Activated B cell treated with CpG ODN at 0.5 μM for 24 hours (primary cell): ENCODE data around the gene TAB3. TPM values are rescaled to one million over a fixed set of nuclear protein-coding genes. Genes with fewer than 3 reads are reported as not detected.

ENCODE experiments used
- ATAC-seq: fragments of 200-7000 bp; cut with Tn5 transposase; one replicate; pipeline ENCODE4 v1.10.0; 2021; ENCODE audit warnings: low read depth, mild to moderate bottlenecking, moderate library complexity
- CTCF ChIA-PET: fragments of 350-600 bp; sonication (Branson Sonifier 250); formaldehyde crosslinking; loops from one replicate; lab custom pipeline; 2021; ENCODE audit warnings: antibody characterized with exemption; lab: Charles Lee
- POLR2A ChIA-PET: fragments of 350-600 bp; sonication (Branson Sonifier 250); formaldehyde crosslinking; loops from one replicate; lab custom pipeline; 2021; ENCODE audit warnings: antibody characterized with exemption; lab: Charles Lee
- DNase-seq: peaks from one replicate; pipeline ENCODE4 v3.0.0; 2022
- H3K27ac Mint-ChIP-seq: one replicate; pipeline ENCODE4 v1.8.0; 2020; ENCODE audit warnings: mixed read lengths
- H3K27me3 Mint-ChIP-seq: one replicate; pipeline ENCODE4 v1.8.0; 2021; ENCODE audit warnings: mixed read lengths
- H3K36me3 Mint-ChIP-seq: one replicate; pipeline ENCODE4 v1.8.0; 2021; ENCODE audit warnings: low read depth, mixed read lengths
- H3K4me1 Mint-ChIP-seq: one replicate; pipeline ENCODE4 v1.8.0; 2021; ENCODE audit warnings: mixed read lengths
- H3K4me3 Mint-ChIP-seq: one replicate; pipeline ENCODE4 v1.8.0; 2020; ENCODE audit warnings: mild to moderate bottlenecking, mixed read lengths
- H3K9me3 Mint-ChIP-seq: one replicate; pipeline ENCODE4 v1.8.0; 2020; ENCODE audit warnings: mixed read lengths
- intact Hi-C: fragments of 100-400 bp; cut with micrococcal nuclease; formaldehyde crosslinking; loops from one replicate; pipeline ENCODE4 v1.15.1; 2024
- total RNA-seq: library from RNA; stranded (reverse); gene quantifications from 2 replicates; pipeline ENCODE4 v1.2.3, GENCODE V29; 2022
- TF ChIP-seq, protein P1 (sequence below): fragments of 200-600 bp; IDR thresholded peaks from one replicate; pipeline ENCODE4 v1.8.0; 2022; ENCODE audit warnings: antibody characterized with exemption, mild to moderate bottlenecking

The TAB3 gene, protein sequence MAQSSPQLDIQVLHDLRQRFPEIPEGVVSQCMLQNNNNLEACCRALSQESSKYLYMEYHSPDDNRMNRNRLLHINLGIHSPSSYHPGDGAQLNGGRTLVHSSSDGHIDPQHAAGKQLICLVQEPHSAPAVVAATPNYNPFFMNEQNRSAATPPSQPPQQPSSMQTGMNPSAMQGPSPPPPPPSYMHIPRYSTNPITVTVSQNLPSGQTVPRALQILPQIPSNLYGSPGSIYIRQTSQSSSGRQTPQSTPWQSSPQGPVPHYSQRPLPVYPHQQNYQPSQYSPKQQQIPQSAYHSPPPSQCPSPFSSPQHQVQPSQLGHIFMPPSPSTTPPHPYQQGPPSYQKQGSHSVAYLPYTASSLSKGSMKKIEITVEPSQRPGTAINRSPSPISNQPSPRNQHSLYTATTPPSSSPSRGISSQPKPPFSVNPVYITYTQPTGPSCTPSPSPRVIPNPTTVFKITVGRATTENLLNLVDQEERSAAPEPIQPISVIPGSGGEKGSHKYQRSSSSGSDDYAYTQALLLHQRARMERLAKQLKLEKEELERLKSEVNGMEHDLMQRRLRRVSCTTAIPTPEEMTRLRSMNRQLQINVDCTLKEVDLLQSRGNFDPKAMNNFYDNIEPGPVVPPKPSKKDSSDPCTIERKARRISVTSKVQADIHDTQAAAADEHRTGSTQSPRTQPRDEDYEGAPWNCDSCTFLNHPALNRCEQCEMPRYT
- total RNA-seq: 21.7 and 23.9 TPM in 2 replicates

DNA sequence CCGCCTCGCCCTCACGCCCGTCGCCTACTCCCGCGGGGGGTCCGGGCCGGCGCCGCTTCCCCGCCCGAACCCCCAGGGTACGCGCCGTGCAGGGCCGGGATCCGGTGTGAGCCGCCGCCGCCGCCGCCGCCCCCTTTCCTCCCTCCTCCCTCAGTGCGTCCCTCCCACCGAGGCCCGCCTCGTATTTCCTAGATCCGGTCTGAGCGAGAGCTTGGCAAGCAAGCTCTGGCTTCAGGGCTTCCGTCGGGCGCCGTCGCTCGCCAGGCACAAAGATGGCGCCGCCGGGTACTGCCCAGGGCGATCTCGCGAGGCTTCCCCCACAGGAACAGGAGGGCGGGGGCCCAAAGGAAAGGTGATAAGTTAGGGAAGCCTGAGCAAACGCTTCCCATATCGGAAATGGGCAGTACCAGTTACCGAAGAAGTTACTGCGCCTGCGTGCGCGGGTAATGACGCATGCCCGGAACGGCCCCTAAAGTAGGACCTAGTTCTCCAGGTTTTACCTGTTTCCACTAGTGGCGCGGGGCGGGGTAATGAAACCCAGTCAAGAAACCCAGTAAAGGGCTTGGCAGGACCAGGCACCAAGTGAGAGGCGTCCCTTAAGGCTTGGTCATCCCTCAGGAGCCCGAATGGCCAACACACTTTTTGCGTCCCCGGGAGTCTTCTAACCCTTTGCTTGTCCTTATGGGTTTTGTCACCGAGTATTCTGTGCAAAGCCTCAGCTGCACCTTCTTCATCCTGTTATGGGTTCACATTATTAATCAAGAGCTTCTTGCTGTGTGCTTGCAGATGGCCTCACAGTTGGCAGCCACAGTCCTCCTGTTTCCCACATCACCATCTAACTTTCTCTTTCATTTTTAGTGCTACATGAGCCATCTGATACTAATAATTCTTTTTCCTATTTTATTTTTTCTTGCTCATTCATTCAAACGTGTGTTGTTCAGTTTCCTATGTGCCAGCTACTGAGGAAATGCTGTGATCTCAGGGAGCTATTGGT is at the start of gene TAB3:
TSS of gene TAB3 (minus strand) at position 108 of the 994 bp plus-strand sequence. CDS start 29,666 bp downstream, outside the sequence.
- ChIA-PET CTCF (interaction anchor here (1.6 kb wide), 1 partner anchor 154 kb away, joined by 3 read pairs; no protein-coding TSS in a partner anchor), POLR2A (interaction anchor here (0.6 to 1.5 kb wide), 6 partner anchors 25 to 312 kb away, joined by 3 to 8 read pairs (median 3); partner anchors contain the start of genes GK and TASL)
- peak within 1 kb of the TSS; percentile 91 for H3K4me3 Mint-ChIP-seq
- H3K36me3 Mint-ChIP-seq: peaks cover 4% of the 10 kb centered on the region
- TF ChIP-seq, protein P1, sequence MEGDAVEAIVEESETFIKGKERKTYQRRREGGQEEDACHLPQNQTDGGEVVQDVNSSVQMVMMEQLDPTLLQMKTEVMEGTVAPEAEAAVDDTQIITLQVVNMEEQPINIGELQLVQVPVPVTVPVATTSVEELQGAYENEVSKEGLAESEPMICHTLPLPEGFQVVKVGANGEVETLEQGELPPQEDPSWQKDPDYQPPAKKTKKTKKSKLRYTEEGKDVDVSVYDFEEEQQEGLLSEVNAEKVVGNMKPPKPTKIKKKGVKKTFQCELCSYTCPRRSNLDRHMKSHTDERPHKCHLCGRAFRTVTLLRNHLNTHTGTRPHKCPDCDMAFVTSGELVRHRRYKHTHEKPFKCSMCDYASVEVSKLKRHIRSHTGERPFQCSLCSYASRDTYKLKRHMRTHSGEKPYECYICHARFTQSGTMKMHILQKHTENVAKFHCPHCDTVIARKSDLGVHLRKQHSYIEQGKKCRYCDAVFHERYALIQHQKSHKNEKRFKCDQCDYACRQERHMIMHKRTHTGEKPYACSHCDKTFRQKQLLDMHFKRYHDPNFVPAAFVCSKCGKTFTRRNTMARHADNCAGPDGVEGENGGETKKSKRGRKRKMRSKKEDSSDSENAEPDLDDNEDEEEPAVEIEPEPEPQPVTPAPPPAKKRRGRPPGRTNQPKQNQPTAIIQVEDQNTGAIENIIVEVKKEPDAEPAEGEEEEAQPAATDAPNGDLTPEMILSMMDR: no peak
- peak; percentile 92 for ATAC-seq
- H3K4me1 Mint-ChIP-seq: peaks cover 23% of the 10 kb centered on the region
- no peaks in the 10 kb centered on the region for H3K9me3 Mint-ChIP-seq
- H3K27me3 Mint-ChIP-seq: no peaks in the 10 kb centered on the region
- peak within 1 kb of the TSS; percentile 94 for H3K27ac Mint-ChIP-seq
- DNase-seq: peak; percentile 80
- intact Hi-C loops: loop anchor here (1.0 to 2.0 kb wide), 4 partner anchors 67 to 313 kb away; partner anchors contain the start of genes GK and TASL

DNA sequence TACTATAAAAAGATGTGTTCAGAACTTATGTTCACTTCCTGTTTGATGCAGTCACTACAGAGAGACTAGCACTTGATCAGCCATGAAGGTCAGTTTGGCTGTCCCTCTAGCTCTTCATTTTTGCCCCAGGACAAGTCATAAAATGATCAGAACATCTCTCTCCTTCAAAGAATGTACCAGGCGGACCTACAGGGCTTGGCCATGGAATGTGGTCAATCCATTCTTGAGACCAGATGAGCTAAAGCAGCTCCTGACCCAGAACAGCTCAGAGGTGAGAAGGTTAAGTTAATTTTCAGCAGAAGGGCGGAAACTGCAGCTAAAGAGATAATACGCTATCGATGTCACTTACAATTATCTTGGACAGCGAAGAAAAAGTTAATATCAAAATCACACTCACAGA is 49.2 kb upstream of the TAB3 start:
- Mint-ChIP-seq H3K9me3 (peaks cover 3% of the 10 kb centered on the region), H3K4me1 (no peaks in the 10 kb centered on the region), H3K27me3 (no peaks in the 10 kb centered on the region), H3K4me3 (no peak overlapping the region), H3K27ac (no peak overlapping the region), H3K36me3 (no peaks in the 10 kb centered on the region)
- intact Hi-C loops: no loop called here
- no peak for ATAC-seq
- CTCF ChIA-PET: no interaction called here
- TF ChIP-seq, protein P1: no peak
- POLR2A ChIA-PET: no interaction called here
- DNase-seq: no peak

DNA sequence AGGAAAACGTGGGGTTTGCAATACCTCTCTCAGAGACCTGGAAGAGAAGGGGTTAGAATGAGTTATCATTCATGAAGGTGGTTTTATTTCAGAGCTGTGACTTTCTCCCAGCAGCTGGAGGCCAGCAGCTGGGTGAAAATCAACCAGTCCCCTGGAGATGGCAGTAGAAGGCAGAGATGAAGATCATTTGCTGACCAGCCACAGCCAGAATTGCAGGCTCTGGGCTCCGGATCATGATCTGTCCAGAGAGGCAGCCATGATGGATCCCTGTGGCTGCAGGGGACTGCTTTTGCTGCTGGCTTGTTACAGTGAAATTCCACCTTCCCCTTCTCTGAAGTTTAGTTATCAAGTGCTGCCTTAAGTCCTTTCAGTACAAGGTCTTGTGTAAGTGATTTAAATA is 46.9 kb upstream of the TAB3 start:
- intact Hi-C loops: no loop called here
- no peak overlapping the region for H3K27ac Mint-ChIP-seq
- ATAC-seq: no peak
- H3K27me3 Mint-ChIP-seq: no peaks in the 10 kb centered on the region
- H3K4me1 Mint-ChIP-seq: no peaks in the 10 kb centered on the region
- peaks cover 3% of the 10 kb centered on the region for H3K9me3 Mint-ChIP-seq
- ChIA-PET POLR2A (no interaction called here), CTCF (no interaction called here)
- DNase-seq: no peak
- TF ChIP-seq, protein P1: no peak
- H3K36me3 Mint-ChIP-seq: no peaks in the 10 kb centered on the region
- H3K4me3 Mint-ChIP-seq: no peak overlapping the region

DNA sequence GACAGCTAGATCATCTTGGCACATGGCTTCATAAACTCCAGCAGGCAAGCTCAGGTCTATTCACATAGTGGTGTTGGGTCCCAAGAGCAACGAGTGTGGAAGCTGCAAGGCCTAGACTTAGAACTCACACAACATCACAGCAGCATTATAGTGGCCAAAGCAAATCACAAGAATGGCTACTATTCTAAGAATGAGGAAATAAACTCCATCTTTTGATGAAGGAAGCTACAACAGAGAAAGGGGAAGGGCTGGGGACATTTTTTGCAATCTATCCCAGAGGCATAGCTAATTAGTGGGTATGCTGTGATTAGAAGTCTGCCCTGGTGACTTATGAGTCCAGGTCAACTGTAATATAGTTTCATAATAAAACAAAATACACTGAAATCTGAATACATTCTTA is 42.9 kb upstream of the TAB3 start:
- ChIA-PET POLR2A (no interaction called here), CTCF (no interaction called here)
- no peak overlapping the region for H3K4me3 Mint-ChIP-seq
- no peaks in the 10 kb centered on the region for H3K36me3 Mint-ChIP-seq
- DNase-seq (no peak), ATAC-seq (no peak)
- H3K27ac Mint-ChIP-seq: no peak overlapping the region
- no peaks in the 10 kb centered on the region for H3K27me3 Mint-ChIP-seq
- H3K4me1 Mint-ChIP-seq: no peaks in the 10 kb centered on the region
- TF ChIP-seq, protein P1: no peak
- peaks cover 3% of the 10 kb centered on the region for H3K9me3 Mint-ChIP-seq
- intact Hi-C loops: no loop called here
